Dendritic cell treated with granulocyte-macrophage colony-stimulating factor and Interleukin-4, amounts not matched to agents 40 ng/mL and 50 ng/mL, for 4 days (primary cell): ENCODE results near the gene KBTBD4.
A peak's percentile ranks its signal among the peaks of the same experiment; 100 is the strongest.

Experiments used
- H3K27ac Mint-ChIP-seq: one replicate; pipeline ENCODE4 v1.8.0; 2022; ENCODE audit warnings: mild to moderate bottlenecking, mixed read lengths
- H3K27me3 Mint-ChIP-seq: one replicate; pipeline ENCODE4 v1.8.0; 2022; ENCODE audit warnings: mild to moderate bottlenecking, mixed read lengths
- H3K36me3 Mint-ChIP-seq: one replicate; pipeline ENCODE4 v1.8.0; 2022; ENCODE audit warnings: low read depth, mixed read lengths
- H3K4me1 Mint-ChIP-seq: one replicate; pipeline ENCODE4 v1.8.0; 2022; ENCODE audit warnings: low read depth, mixed read lengths
- H3K4me3 Mint-ChIP-seq: one replicate; pipeline ENCODE4 v1.8.0; 2022; ENCODE audit warnings: mild to moderate bottlenecking, moderate library complexity, mixed read lengths
- H3K9me3 Mint-ChIP-seq: one replicate; pipeline ENCODE4 v1.8.0; 2022; ENCODE audit warnings: mixed read lengths
- intact Hi-C: fragments of 100-400 bp; cut with micrococcal nuclease; formaldehyde crosslinking; loops from one replicate; pipeline ENCODE4 v1.15.0; 2022

KBTBD4 gene

GRCh38 chr11:47599902-47600301 is 21.1 kb upstream of the KBTBD4 start:
- Mint-ChIP-seq H3K9me3 (no peaks in the 10 kb centered on the region), H3K27me3 (peaks cover 10% of the 10 kb centered on the region), H3K36me3 (no peaks in the 10 kb centered on the region), H3K4me1 (no peaks in the 10 kb centered on the region), H3K4me3 (no peak overlapping the region), H3K27ac (no peak overlapping the region)
- intact Hi-C loops, result no loop called here

- Mint-ChIP-seq H3K27me3 (peaks cover 41% of the 10 kb centered on the region), H3K4me1 (peaks cover 29% of the 10 kb centered on the region), H3K27ac (no peak overlapping the region), H3K9me3 (no peaks in the 10 kb centered on the region), H3K4me3 (no peak overlapping the region), H3K36me3 (no peaks in the 10 kb centered on the region)
- intact Hi-C loops, result no loop called here
These were observed 17.2 kb upstream of the KBTBD4 start for GRCh38 chr11:47595967-47596366.

GRCh38 chr11:47595029-47595428 is 16.3 kb upstream of the KBTBD4 start:
- intact Hi-C loops, result no loop called here
- Mint-ChIP-seq H3K4me3 (no peak overlapping the region), H3K27me3 (peaks cover 41% of the 10 kb centered on the region)

GRCh38 chr11:47593934-47594855 is 15.4 kb upstream of the KBTBD4 start, which contains the start of gene C1QTNF4:
TSS of gene C1QTNF4 (minus strand) at chr11:47594411. CDS start at chr11:47590810, 3,601 bp downstream.
- H3K36me3 Mint-ChIP-seq, result peaks cover 6% of the 10 kb centered on the region
- H3K9me3 Mint-ChIP-seq, result no peaks in the 10 kb centered on the region
- H3K4me3 Mint-ChIP-seq, result peak within 1 kb of the TSS; percentile 21
- H3K27me3 Mint-ChIP-seq, result peaks cover 41% of the 10 kb centered on the region
- intact Hi-C loops, result no loop called here
- no peak within 1 kb of the TSS for H3K27ac Mint-ChIP-seq
- H3K4me1 Mint-ChIP-seq, result peaks cover 29% of the 10 kb centered on the region

More at GRCh38 chr11:47595029-47595428, 16.3 kb upstream of the KBTBD4 start:
- H3K4me1 Mint-ChIP-seq, result peaks cover 29% of the 10 kb centered on the region
- H3K36me3 Mint-ChIP-seq, result peaks cover 1% of the 10 kb centered on the region
- H3K9me3 Mint-ChIP-seq, result no peaks in the 10 kb centered on the region
- H3K27ac Mint-ChIP-seq, result no peak overlapping the region

GRCh38 chr11:47593492-47593933 is 14.7 kb upstream of the KBTBD4 start:
- Mint-ChIP-seq H3K9me3 (no peaks in the 10 kb centered on the region), H3K27me3 (peaks cover 41% of the 10 kb centered on the region), H3K4me3 (peak overlapping the region; percentile 20), H3K4me1 (peaks cover 35% of the 10 kb centered on the region), H3K27ac (no peak overlapping the region), H3K36me3 (peaks cover 6% of the 10 kb centered on the region)
- intact Hi-C loops, result no loop called here

GRCh38 chr11:47592970-47593369 is 14.2 kb upstream of the KBTBD4 start:
- H3K36me3 Mint-ChIP-seq, result peaks cover 6% of the 10 kb centered on the region
- no peak overlapping the region for H3K4me3 Mint-ChIP-seq
- H3K4me1 Mint-ChIP-seq, result peaks cover 41% of the 10 kb centered on the region
- no peaks in the 10 kb centered on the region for H3K9me3 Mint-ChIP-seq
- intact Hi-C loops, result no loop called here
- H3K27me3 Mint-ChIP-seq, result peaks cover 41% of the 10 kb centered on the region
- H3K27ac Mint-ChIP-seq, result no peak overlapping the region

- peak overlapping the region; percentile 56 for H3K27ac Mint-ChIP-seq
- no peak overlapping the region for H3K4me3 Mint-ChIP-seq
- peaks cover 41% of the 10 kb centered on the region for H3K27me3 Mint-ChIP-seq
- H3K36me3 Mint-ChIP-seq, result peaks cover 6% of the 10 kb centered on the region
- peaks cover 48% of the 10 kb centered on the region for H3K4me1 Mint-ChIP-seq
- H3K9me3 Mint-ChIP-seq, result no peaks in the 10 kb centered on the region
- intact Hi-C loops, result no loop called here
These were observed 13.5 kb upstream of the KBTBD4 start for GRCh38 chr11:47592251-47592650.

- peaks cover 41% of the 10 kb centered on the region for H3K27me3 Mint-ChIP-seq
- H3K27ac Mint-ChIP-seq, result peak overlapping the region; percentile 56
- no peaks in the 10 kb centered on the region for H3K9me3 Mint-ChIP-seq
- peaks cover 6% of the 10 kb centered on the region for H3K36me3 Mint-ChIP-seq
- H3K4me3 Mint-ChIP-seq, result no peak overlapping the region
- intact Hi-C loops, result no loop called here
- peaks cover 53% of the 10 kb centered on the region for H3K4me1 Mint-ChIP-seq
These were observed 13.0 kb upstream of the KBTBD4 start for GRCh38 chr11:47591764-47592163.

- no peaks in the 10 kb centered on the region for H3K9me3 Mint-ChIP-seq
- no peak overlapping the region for H3K4me3 Mint-ChIP-seq
- H3K27ac Mint-ChIP-seq, result no peak overlapping the region
- H3K36me3 Mint-ChIP-seq, result peaks cover 12% of the 10 kb centered on the region
- intact Hi-C loops, result no loop called here
- H3K27me3 Mint-ChIP-seq, result peaks cover 34% of the 10 kb centered on the region
- H3K4me1 Mint-ChIP-seq, result peaks cover 57% of the 10 kb centered on the region
These were observed 11.4 kb upstream of the KBTBD4 start for GRCh38 chr11:47589977-47590861.

GRCh38 chr11:47589584-47589976 is 10.8 kb upstream of the KBTBD4 start:
- Mint-ChIP-seq H3K4me3 (no peak overlapping the region), H3K9me3 (no peaks in the 10 kb centered on the region), H3K36me3 (peaks cover 18% of the 10 kb centered on the region), H3K27me3 (peaks cover 28% of the 10 kb centered on the region), H3K27ac (no peak overlapping the region), H3K4me1 (peaks cover 55% of the 10 kb centered on the region)
- intact Hi-C loops, result no loop called here

GRCh38 chr11:47589118-47589517 is 10.3 kb upstream of the KBTBD4 start:
- Mint-ChIP-seq H3K36me3 (peaks cover 23% of the 10 kb centered on the region), H3K9me3 (no peaks in the 10 kb centered on the region), H3K4me3 (peak overlapping the region; percentile 68), H3K4me1 (peaks cover 52% of the 10 kb centered on the region), H3K27me3 (peaks cover 24% of the 10 kb centered on the region), H3K27ac (peak overlapping the region; percentile 86)
- intact Hi-C loops, result no loop called here

GRCh38 chr11:47587723-47588326 is 9.1 kb upstream of the KBTBD4 start:
- H3K27me3 Mint-ChIP-seq, result peaks cover 12% of the 10 kb centered on the region
- intact Hi-C loops, result no loop called here
- no peaks in the 10 kb centered on the region for H3K9me3 Mint-ChIP-seq
- H3K4me3 Mint-ChIP-seq, result peak overlapping the region; percentile 68
- peaks cover 40% of the 10 kb centered on the region for H3K4me1 Mint-ChIP-seq
- peaks cover 36% of the 10 kb centered on the region for H3K36me3 Mint-ChIP-seq
- H3K27ac Mint-ChIP-seq, result peak overlapping the region; percentile 86

GRCh38 chr11:47587039-47587716 is 8.4 kb upstream of the KBTBD4 start:
- Mint-ChIP-seq H3K27me3 (peaks cover 6% of the 10 kb centered on the region), H3K4me3 (no peak overlapping the region), H3K27ac (peak overlapping the region; percentile 86), H3K4me1 (peaks cover 40% of the 10 kb centered on the region), H3K36me3 (peaks cover 42% of the 10 kb centered on the region), H3K9me3 (no peaks in the 10 kb centered on the region)
- intact Hi-C loops, result no loop called here
